Smooth muscle cell of the brain vasculature (primary cell): ENCODE data around the gene SPEG.

Experiments
- DNase-seq: peaks from one replicate; pipeline ENCODE4 v3.0.0-alpha.2; 2012; ENCODE audit warnings: low read depth, low spot score

SPEG gene

GRCh38 chr2:219497495-219498279, 63.0 kb downstream of the SPEG start:
- no peak for DNase-seq

- peak; percentile 97 for DNase-seq
Observed at GRCh38 chr2:219498280-219499057, 63.8 kb downstream of the SPEG start, which contains the start of gene GMPPA. GMPPA (plus strand) TSS chr2:219498891; CDS start chr2:219499976, 1,085 bp downstream.

GRCh38 chr2:219499058-219499307, 64.3 kb downstream of the SPEG start:
- DNase-seq: no peak

- no peak for DNase-seq
Observed at GRCh38 chr2:219499555-219499954, 64.9 kb downstream of the SPEG start.

GRCh38 chr2:219500135-219500534, 65.5 kb downstream of the SPEG start:
- no peak for DNase-seq

GRCh38 chr2:219501849-219502248, 67.2 kb downstream of the SPEG start:
- no peak for DNase-seq

- DNase-seq: no peak
Observed at GRCh38 chr2:219502618-219503017, 68.0 kb downstream of the SPEG start.

GRCh38 chr2:219505585-219505984, 70.9 kb downstream of the SPEG start:
- DNase-seq: no peak

- DNase-seq: no peak
Observed at GRCh38 chr2:219506153-219506801, 71.6 kb downstream of the SPEG start.

- DNase-seq: no peak
Observed at GRCh38 chr2:219506802-219507526, 72.3 kb downstream of the SPEG start.

GRCh38 chr2:219507581-219508443, 73.2 kb downstream of the SPEG start:
- DNase-seq: no peak

GRCh38 chr2:219508444-219508734, 73.7 kb downstream of the SPEG start:
- DNase-seq: no peak

- DNase-seq: no peak
Observed at GRCh38 chr2:219508971-219509779, 74.5 kb downstream of the SPEG start.

GRCh38 chr2:219509780-219510511, 75.3 kb downstream of the SPEG start:
- DNase-seq: no peak

- no peak for DNase-seq
Observed at GRCh38 chr2:219510512-219511135, 76.0 kb downstream of the SPEG start.

- DNase-seq: no peak
Observed at GRCh38 chr2:219511547-219512325, 77.1 kb downstream of the SPEG start.

GRCh38 chr2:219512524-219513216, 78.0 kb downstream of the SPEG start:
- no peak for DNase-seq

GRCh38 chr2:219513787-219514186, 79.1 kb downstream of the SPEG start:
- DNase-seq: no peak
